Measurements from ENCODE around the gene DNER.

DNER gene

DNA sequence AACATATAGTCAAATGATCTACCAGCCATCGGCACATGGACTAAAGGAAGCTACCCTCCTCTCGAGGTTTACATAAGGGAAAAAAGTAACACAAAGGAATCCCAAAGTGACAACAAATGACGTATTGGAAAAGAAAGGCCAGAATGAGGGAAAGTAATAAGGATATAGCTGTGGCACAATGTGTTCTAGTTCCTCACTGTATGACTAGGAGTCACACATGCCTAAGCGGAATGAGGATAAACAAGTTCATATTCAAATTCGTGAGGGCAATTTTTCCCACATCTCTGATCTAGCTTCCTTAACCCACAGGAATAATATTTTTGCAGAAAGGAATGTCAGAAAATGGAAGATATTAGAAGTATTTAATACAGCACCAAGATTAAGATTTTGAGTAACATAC lies 281.0 kb downstream of the DNER start:
- Histone ChIP-seq H3K9me3 (no peaks in the 10 kb centered on the region), H3K4me1 (no peaks in the 10 kb centered on the region), H3K36me3 (no peaks in the 10 kb centered on the region), H3K27me3 (no peaks in the 10 kb centered on the region), H3K4me3 (ENCODE audit: low read depth, low read length) (no peak overlapping the region)
- no peak for DNase-seq
- TF ChIP-seq, protein P1, sequence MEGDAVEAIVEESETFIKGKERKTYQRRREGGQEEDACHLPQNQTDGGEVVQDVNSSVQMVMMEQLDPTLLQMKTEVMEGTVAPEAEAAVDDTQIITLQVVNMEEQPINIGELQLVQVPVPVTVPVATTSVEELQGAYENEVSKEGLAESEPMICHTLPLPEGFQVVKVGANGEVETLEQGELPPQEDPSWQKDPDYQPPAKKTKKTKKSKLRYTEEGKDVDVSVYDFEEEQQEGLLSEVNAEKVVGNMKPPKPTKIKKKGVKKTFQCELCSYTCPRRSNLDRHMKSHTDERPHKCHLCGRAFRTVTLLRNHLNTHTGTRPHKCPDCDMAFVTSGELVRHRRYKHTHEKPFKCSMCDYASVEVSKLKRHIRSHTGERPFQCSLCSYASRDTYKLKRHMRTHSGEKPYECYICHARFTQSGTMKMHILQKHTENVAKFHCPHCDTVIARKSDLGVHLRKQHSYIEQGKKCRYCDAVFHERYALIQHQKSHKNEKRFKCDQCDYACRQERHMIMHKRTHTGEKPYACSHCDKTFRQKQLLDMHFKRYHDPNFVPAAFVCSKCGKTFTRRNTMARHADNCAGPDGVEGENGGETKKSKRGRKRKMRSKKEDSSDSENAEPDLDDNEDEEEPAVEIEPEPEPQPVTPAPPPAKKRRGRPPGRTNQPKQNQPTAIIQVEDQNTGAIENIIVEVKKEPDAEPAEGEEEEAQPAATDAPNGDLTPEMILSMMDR (IDR thresholded peaks at IDR 0.05; ENCODE audit: low read depth, low read length): no peak

DNA sequence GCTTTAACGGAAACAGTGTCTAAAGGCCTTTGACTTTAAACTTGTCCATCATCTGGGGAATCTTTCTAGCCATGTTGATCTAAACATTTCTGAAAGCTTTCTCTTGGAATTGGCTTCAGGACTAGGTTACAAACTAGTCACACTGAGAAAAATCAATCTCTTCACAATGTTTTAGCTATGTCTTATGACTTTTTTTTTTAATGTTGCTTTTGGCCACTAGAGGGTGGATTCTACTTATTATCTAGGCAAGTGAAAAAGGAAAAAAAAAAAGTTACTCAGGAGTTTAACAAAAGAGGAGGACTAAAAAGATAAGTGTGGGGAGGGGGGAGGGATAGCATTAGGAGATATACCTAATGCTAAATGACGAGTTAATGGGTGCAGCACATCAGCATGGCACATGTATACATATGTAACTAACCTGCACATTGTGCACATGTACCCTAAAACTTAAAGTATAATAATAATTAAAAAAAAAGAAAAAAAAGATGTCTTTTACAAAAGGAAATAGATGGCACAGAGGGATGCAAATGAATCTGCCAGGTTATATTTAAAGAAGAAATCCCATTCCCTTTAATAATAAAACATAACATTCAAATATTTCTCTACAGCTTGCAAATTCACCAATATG lies 282.9 kb downstream of the DNER start:
- H3K9me3 ChIP-seq: no peaks in the 10 kb centered on the region
- H3K27me3 ChIP-seq: no peaks in the 10 kb centered on the region
- DNase-seq: no peak
- H3K36me3 ChIP-seq: no peaks in the 10 kb centered on the region
- TF ChIP-seq, protein P1 (IDR thresholded peaks at IDR 0.05; ENCODE audit: low read depth, low read length): peak; percentile 25; the same call in 1 of the 2 replicates
- H3K4me1 ChIP-seq: no peaks in the 10 kb centered on the region
- H3K4me3 ChIP-seq (ENCODE audit: low read depth, low read length): no peak overlapping the region

DNA sequence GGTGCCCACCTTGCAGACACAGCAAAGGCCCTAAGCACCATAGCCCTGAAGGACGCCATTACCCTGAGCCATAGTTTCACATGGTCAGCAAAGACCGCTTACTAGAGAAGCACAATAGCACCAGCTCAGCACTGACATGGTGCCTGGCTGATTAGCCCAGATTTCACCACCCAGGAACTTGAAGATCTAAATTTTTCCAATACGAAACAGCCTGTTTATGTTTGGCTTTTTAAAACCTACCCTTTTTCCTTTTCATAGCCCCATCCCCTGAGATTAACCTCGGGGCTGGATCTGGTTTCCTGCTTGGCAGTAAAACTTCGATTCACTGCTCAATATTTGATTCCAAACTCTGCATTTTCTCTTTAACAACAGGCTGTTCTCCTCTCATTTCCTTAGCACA lies 284.8 kb downstream of the DNER start:
- no peaks in the 10 kb centered on the region for H3K27me3 ChIP-seq
- DNase-seq: no peak
- no peaks in the 10 kb centered on the region for H3K9me3 ChIP-seq
- H3K4me1 ChIP-seq: no peaks in the 10 kb centered on the region
- TF ChIP-seq, protein P1 (IDR thresholded peaks at IDR 0.05; ENCODE audit: low read depth, low read length): no peak
- H3K4me3 ChIP-seq (ENCODE audit: low read depth, low read length): no peak overlapping the region
- H3K36me3 ChIP-seq: no peaks in the 10 kb centered on the region

DNA sequence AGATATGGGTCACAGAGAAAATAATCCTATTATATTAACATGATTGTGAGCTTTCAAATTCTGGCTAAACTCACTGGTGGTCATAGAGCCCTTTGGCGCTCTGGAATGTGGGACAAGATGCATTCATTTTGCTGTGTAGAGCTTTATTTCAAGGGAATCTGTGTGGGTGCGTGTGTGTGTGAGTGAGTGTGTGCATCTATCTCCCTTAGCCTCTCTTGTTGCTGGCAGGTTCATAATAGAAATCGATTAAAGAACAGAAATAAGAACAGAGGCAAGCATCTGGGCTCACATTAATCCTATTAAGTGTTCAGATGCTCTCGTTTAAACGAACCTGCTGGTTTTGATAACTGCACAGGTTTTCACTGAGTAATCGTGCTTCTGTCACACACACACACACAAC lies 287.9 kb downstream of the DNER start:
- Histone ChIP-seq H3K9me3 (no peaks in the 10 kb centered on the region), H3K4me3 (ENCODE audit: low read depth, low read length) (no peak overlapping the region), H3K36me3 (no peaks in the 10 kb centered on the region), H3K27me3 (no peaks in the 10 kb centered on the region), H3K4me1 (no peaks in the 10 kb centered on the region)
- TF ChIP-seq, protein P1 (IDR thresholded peaks at IDR 0.05; ENCODE audit: low read depth, low read length): no peak
- DNase-seq: no peak

DNA sequence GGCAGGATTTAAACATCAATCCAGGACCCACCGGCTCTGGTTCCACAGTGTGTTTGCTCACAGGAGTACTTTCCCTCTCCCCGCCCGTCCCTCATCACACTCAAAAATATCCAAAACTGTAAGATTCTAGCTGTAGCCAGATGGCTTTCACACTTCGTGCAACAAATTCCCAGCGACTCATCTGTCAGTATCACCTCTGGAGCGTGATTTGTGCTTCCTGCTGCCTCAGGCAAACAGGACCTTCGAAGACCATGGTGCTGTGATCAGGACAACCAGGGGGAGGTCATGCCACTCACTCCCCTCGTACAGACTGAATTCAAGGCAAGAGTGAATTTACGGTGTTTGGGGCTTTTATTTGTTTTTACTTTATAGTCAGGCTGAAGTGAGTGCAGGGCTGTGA lies 288.8 kb downstream of the DNER start:
- no peaks in the 10 kb centered on the region for H3K36me3 ChIP-seq
- no peaks in the 10 kb centered on the region for H3K4me1 ChIP-seq
- H3K9me3 ChIP-seq: no peaks in the 10 kb centered on the region
- no peak for DNase-seq
- no peak overlapping the region for H3K4me3 ChIP-seq (ENCODE audit: low read depth, low read length)
- no peaks in the 10 kb centered on the region for H3K27me3 ChIP-seq
- TF ChIP-seq, protein P1 (IDR thresholded peaks at IDR 0.05; ENCODE audit: low read depth, low read length): no peak

DNA sequence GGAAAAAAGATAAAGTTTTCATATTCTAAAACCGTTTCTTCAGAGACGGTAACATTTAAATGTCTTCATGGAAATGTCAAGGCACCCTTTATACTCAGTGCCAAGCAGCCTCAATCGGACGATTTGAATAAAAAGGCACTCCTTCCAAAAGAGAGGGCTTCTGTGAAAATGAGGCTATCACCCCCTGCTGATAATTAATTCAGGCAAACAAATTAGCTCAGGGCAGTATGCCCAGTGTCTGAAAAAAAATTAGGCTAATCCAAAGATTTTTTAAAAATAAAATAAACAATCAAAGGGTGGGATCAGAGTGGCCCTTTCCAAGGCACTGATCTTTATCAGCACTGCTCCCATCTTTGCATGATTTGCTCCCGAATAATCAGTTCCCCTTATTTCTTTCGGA lies 292.3 kb downstream of the DNER start:
- H3K4me1 ChIP-seq: no peaks in the 10 kb centered on the region
- no peak for DNase-seq
- TF ChIP-seq, protein P1 (IDR thresholded peaks at IDR 0.05; ENCODE audit: low read depth, low read length): no peak
- H3K36me3 ChIP-seq: no peaks in the 10 kb centered on the region
- H3K9me3 ChIP-seq: no peaks in the 10 kb centered on the region
- no peak overlapping the region for H3K4me3 ChIP-seq (ENCODE audit: low read depth, low read length)
- no peaks in the 10 kb centered on the region for H3K27me3 ChIP-seq
